H1 (cell line): ENCODE data around the gene POLR3E. TPM values are rescaled to one million over a fixed set of nuclear protein-coding genes. Genes with fewer than 3 reads are reported as not detected.
A peak's percentile ranks its signal among the peaks of the same experiment; 100 is the strongest.

Source experiments
- ASH2L ChIP-seq: fragments of 200-600, 300-600 bp; sonication (generic); IDR thresholded peaks from one replicate; pipeline ENCODE4 v1.7.1; 2017; ENCODE audit warnings: low read length
- ATF3 ChIP-seq: IDR thresholded peaks from 2 replicates; pipeline ENCODE4 v1.6.1; 2011; ENCODE audit warnings: low read depth, mild to moderate bottlenecking, low read length; ENCODE audit not compliant: insufficient read depth
- CTCF ChIP-seq, 3 experiments: IDR thresholded peaks; 1 replicate in 2 of 3; 2 replicates in 1 of 3; pipeline versions ENCODE4 v1.5.1 to v1.6.1; 2011; ENCODE audit warnings: low read length in 3 of 3, mild to moderate bottlenecking in 3 of 3, inconsistent platforms in 2 of 3, low read depth in 1 of 3, moderate library complexity in 1 of 3; ENCODE audit not compliant: insufficient read depth in 1 of 3; ENCODE audit errors: control extremely low read depth in 1 of 3
- E2F6 ChIP-seq: IDR thresholded peaks from 2 replicates; pipeline ENCODE4 v1.6.1; 2012; ENCODE audit warnings: inconsistent platforms
- KDM4A ChIP-seq: IDR thresholded peaks from one replicate; pipeline ENCODE4 v1.7.1; 2012; ENCODE audit warnings: low read depth, mild to moderate bottlenecking, moderate library complexity, low read length, inconsistent platforms; ENCODE audit not compliant: severe bottlenecking
- MAX ChIP-seq: IDR thresholded peaks from 2 replicates; pipeline ENCODE4 v1.6.1; 2012; ENCODE audit warnings: inconsistent platforms
- POLR2AphosphoS5 ChIP-seq: IDR thresholded peaks from 2 replicates; pipeline ENCODE4 v1.6.1; 2011; ENCODE audit warnings: low read depth, low read length
- SAP30 ChIP-seq: fragments of 300-600 bp; sonication (generic); IDR thresholded peaks from 2 replicates; pipeline ENCODE4 v1.7.1; 2012; ENCODE audit warnings: low read length, moderate library complexity, mild to moderate bottlenecking, inconsistent platforms; ENCODE audit not compliant: insufficient read depth, insufficient replicate concordance
- SP2 ChIP-seq: IDR thresholded peaks from 2 replicates; pipeline ENCODE4 v1.6.1; 2012; ENCODE audit warnings: mild to moderate bottlenecking, low read length, inconsistent platforms
- TAF7 ChIP-seq: optimal IDR thresholded peaks from 2 replicates; pipeline ENCODE3; 2011; ENCODE audit warnings: low read depth, mild to moderate bottlenecking, inconsistent platforms, low read length, moderate library complexity, borderline replicate concordance
- TBP ChIP-seq: IDR thresholded peaks from 2 replicates; pipeline ENCODE4 v1.6.1; 2011; ENCODE audit warnings: low read depth, low read length, improper control_type of control experiment
- polyA plus RNA-seq, 7 experiments: library from polyadenylated mRNA; depleted of rRNA in 3 of 7; stranded (reverse) in 5 of 7; unstranded in 2 of 7; fragments of >200 nt in 5 of 7; fragments of 200-250 nt in 2 of 7; gene quantifications; 1 replicate in 5 of 7; 2 replicates in 1 of 7; 4 replicates in 1 of 7; pipeline versions ENCODE4 v1.2.1 to v1.2.3, GENCODE V29; 2011 to 2013; ENCODE audit warnings: missing spikeins in 2 of 7, mixed read lengths in 2 of 7
- total RNA-seq: library from RNA; stranded (reverse); fragmentation: NEBNext Ultra II Directional; extraction: Animal tissue kit (Norgen Biotek cat#: 25700); gene quantifications from 2 replicates; pipeline ENCODE4 v1.2.1, GENCODE V29; 2021

Gene POLR3E
- total and polyA plus RNA-seq, 2 of the 8 experiments (the other 6 are each of a cell fraction or from before 2014, with no cell fraction given): 96.5 to 125 TPM

GRCh38 chr16:22374311-22375116 lies 77.3 kb downstream of the POLR3E start, which contains the start of gene CDR2 (continued):
- TF ChIP-seq ASH2L (peak; percentile 11), TAF7 (peak; percentile 62), KDM4A (peak; percentile 65), E2F6 (peak; percentile 28; the same call in 1 of the 2 replicates), CTCF (IDR thresholded peaks at IDR 0.05; ENCODE audit: control extremely low read depth in 1 of 3, insufficient read depth in 1 of 3, low read depth in 1 of 3, low read length in 3 of 3) (no peak), POLR2AphosphoS5 (peak; percentile 76; the same call in 1 of the 2 replicates), TBP (peak; percentile 75; the same call in 1 of the 2 replicates), MAX (peak; percentile 47), SP2 (peak; percentile 88), SAP30 (no peak), ATF3 (no peak)
